Fibroblast of peridontal ligament (primary cell): ENCODE measurements around the gene OR13C3.
"Not testable (repeated sequence)": the region's sequence is repeated elsewhere in the genome, so short reads cannot be mapped to it uniquely, and the experiment has no call there.

Source experiments
- DNase-seq: peaks from one replicate; pipeline ENCODE4 v3.0.0-alpha.2; 2010; ENCODE audit errors: extremely low read depth

The OR13C3 gene

GRCh38 chr9:104536756-104537155, at the start of gene OR13C3:
Gene OR13C3, minus strand, starts transcription at chr9:104536856. Its CDS starts 133 bp downstream, at chr9:104536723.
- no peak for DNase-seq

- no peak for DNase-seq
Observed at GRCh38 chr9:104580562-104580961, 43.9 kb upstream of the OR13C3 start.

GRCh38 chr9:104577263-104577662, 40.6 kb upstream of the OR13C3 start:
- DNase-seq: no peak

- no peak for DNase-seq
Observed at GRCh38 chr9:104575456-104575855, 38.8 kb upstream of the OR13C3 start.

GRCh38 chr9:104572612-104573011, 36.0 kb upstream of the OR13C3 start:
- no peak for DNase-seq

DNA sequence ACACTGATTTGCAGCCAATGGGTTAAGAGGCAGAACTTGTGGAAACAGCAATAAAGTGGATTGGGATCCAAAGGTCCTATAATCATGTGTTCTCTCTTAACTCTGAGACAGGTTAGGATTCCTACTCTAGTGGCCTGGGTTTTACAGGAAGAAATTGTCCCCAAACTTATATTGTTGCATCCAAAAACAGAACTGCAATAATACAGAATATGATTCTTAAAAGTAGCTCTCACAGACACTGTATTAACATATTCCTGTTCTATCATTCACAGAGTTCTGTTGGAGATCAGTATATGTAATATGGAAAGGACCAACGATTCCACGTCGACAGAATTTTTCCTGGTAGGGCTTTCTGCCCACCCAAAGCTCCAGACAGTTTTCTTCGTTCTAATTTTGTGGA, 32.2 kb upstream of the OR13C3 start, which contains the start of gene OR13C8:
TSS of gene OR13C8 (plus strand) at position 301 of the 400 bp plus-strand sequence. CDS start at position 301, 0 bp downstream.
- DNase-seq: no peak

GRCh38 chr9:104564358-104564757, 27.7 kb upstream of the OR13C3 start:
- no peak for DNase-seq

- no peak for DNase-seq
Observed at GRCh38 chr9:104556830-104557634, 20.4 kb upstream of the OR13C3 start.

- no peak for DNase-seq
Observed at GRCh38 chr9:104555521-104555920, 18.9 kb upstream of the OR13C3 start.

DNA sequence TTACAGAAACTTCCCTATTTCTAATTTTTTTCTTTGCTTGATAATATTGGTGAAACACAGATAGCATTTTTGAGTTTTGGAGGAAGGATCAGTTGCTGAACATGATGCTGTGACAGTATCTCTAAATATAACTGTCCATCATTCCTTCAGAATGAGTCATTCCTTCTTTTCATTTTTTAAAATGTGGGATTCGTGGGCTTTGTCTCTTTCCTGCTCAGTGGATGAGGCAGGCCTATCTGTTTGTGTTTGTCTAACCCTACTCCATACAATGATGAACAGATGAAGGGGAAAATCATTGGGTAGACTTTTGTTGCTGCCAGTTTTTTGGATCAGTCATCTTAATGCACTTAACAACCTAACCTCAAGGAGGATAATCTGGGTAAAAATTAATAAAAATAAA, 16.6 kb upstream of the OR13C3 start:
- no peak for DNase-seq

- no peak for DNase-seq
Observed at GRCh38 chr9:104544644-104545043, 8.0 kb upstream of the OR13C3 start.

- no peak for DNase-seq
Observed at GRCh38 chr9:104539275-104539674, 2.6 kb upstream of the OR13C3 start.

- DNase-seq: no peak
Observed at GRCh38 chr9:104527109-104527508, 9.5 kb downstream of the OR13C3 start, which contains the start of gene OR13C4. Gene OR13C4, minus strand, starts transcription at chr9:104527209. Its CDS starts 0 bp downstream, at chr9:104527209.

DNA sequence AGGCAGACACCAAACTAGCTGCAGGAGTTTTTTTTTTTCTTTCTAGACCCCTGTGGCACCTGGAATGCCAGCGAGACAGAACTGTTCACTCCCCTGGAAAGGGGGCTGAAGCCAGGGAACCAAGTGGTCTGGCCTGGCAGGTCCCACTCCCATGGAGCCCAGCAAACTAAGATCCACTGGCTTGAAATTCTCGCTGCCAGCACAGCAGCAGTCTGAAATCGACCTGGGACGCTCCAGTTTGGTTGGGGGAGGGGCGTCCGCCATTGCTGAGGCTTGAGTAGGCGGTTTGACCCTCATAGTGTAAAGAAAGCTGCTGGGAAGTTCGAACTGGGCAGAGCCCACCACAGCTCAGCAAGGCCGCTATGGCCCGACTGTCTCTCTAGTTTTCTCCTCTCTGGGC, 16.4 kb downstream of the OR13C3 start:
- DNase-seq: not testable (repeated sequence)

GRCh38 chr9:104514901-104515300, 21.8 kb downstream of the OR13C3 start:
- no peak for DNase-seq

DNA sequence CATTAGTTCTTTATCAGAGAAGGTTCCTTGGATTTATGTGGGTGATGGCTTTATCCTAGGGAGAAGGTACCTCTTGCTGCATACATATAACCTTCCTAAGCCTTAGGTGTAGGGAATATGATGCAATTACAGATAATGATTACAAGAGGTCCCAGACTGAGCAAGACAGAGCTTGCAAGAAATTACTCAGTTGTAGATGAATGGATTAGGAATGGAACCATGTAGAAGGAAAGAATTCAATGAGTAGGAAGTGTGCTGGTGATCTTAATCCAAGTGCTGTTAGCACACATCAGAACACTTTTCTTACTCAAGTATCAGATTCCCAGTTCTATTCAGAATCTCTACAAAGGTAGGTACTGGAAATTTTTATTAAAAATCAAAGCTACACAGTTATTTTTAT, 30.1 kb downstream of the OR13C3 start:
- DNase-seq: no peak

DNA sequence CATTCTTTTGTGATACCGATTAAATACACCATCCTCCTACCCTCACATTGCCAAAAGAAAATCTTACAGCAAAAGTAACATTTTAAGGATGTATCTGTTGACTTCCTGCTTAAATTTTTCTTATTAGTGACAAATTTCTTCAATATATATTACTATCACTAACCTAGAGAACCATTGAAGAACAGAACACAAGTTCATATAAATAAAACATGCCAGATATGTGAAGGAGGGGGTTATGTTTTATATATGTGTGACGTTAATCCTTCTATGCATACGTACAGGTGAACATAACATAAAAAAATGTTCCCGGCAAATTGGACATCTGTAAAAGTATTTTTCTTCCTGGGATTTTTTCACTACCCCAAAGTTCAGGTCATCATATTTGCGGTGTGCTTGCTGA, 32.7 kb downstream of the OR13C3 start, which contains the start of gene OR13F1:
TSS of gene OR13F1 (plus strand) at position 301 of the 400 bp plus-strand sequence. CDS start at position 301, 0 bp downstream.
- no peak for DNase-seq

DNA sequence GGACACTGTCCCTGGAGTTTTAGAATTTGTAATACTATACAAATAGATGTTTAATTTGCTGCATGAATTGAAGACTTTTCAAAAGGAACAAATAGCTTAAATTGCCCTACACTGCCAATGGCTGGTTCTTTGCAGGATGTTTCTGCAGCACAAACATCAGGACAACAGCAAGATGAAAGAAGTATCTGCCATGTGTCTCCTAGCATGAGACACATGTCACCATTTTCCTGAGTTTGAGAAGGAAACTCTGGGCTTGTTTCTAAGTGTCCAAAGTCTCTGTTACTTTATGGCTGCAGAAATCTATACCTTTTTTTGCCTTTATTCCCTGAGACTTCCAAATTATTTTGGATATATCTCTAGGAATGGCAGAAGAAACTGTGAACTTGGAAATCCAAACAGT, 33.2 kb downstream of the OR13C3 start:
- no peak for DNase-seq

- no peak for DNase-seq
Observed at GRCh38 chr9:104494808-104495207, 41.8 kb downstream of the OR13C3 start.
